GM12874 (cell line): ENCODE results near the gene CATSPERZ.

ENCODE experiments used
- CTCF ChIP-seq: IDR thresholded peaks from 2 replicates; pipeline ENCODE4 v1.5.1; 2011; ENCODE audit warnings: low read depth, mild to moderate bottlenecking, control low read depth, low read length, moderate library complexity; ENCODE audit not compliant: insufficient read depth

CATSPERZ gene

DNA sequence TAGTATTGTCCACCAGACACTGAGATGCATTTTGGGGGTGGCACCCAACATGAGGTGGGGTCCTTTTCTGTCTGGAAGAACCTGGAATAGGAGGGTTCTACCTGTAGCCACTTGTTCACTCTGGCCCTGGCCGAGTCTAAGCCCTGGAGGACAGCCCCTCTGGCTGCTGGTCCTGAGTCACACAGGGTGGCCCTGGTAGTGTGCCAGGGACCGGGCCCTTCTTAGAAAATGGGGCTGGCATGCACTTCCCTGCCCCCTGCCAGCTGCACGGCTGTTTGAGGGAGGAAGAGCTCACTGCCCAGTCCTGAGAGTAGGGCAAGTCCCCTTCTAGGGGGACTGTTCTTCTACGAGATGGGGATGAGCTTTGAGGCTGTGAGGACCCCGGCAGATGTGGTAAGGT lies 46.7 kb upstream of the CATSPERZ start:
- no peak for TF ChIP-seq CTCF

GRCh38 chr11:64254326-64254725 lies 45.8 kb upstream of the CATSPERZ start:
- no peak for TF ChIP-seq CTCF

DNA sequence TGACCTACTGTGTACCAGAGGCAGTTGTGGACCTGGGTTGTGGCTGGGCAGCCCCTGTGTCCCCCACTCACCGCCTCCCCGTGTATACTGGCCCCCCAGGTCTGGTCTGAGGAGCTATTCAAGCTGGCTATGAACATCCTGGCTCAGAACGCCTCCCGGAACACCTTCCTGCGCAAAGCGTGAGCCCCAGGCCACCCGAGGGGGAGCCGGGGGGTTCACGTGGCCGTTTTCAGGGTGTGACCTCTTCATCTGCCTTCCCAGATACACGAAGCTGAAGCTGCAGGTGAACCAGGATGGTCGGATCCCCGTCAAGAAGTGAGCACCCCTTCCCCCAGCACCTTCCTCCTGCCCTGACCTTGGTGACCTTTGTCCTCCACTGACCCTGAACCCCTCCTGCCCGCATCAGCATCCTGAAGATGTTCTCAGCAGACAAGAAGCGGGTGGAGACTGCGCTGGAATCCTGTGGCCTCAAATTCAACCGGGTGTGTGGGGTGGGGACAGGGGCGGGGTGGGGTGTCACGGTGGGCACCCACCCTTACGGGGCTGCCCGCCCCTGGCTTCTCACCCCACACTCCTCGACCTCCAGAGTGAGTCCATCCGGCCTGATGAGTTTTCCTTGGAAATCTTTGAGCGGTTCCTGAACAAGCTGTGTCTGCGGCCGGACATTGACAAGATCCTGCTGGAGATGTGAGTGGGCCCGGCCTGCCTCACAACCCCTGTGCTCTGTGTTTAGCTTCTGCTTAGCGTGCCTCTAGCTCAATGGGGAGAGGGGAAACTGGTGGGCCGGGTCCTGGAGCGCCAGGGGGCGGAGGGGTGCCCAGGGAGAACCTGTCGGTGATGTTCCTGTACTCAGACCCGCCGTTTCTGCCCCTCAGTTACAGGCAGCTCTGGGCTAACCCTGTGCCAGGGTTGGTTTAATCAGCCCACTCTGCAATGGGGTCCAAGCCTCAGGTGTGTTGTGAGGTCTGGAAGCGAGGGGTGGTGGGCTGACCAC lies 44.7 kb upstream of the CATSPERZ start:
- no peak for TF ChIP-seq CTCF

DNA sequence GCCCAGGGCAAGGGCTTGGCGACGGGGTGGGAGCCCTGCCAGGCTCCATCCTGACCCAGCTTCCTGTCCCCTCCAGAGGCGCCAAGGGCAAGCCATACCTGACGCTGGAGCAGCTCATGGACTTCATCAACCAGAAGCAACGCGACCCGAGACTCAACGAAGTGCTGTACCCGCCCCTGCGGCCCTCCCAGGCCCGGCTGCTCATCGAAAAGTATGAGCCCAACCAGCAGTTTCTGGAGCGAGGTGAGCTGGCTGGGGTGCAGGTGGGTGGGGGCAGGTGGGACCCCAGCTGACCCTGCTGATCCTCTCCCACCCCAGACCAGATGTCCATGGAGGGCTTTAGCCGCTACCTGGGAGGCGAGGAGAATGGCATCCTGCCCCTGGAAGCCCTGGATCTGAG lies 43.9 kb upstream of the CATSPERZ start:
- TF ChIP-seq CTCF, result no peak

DNA sequence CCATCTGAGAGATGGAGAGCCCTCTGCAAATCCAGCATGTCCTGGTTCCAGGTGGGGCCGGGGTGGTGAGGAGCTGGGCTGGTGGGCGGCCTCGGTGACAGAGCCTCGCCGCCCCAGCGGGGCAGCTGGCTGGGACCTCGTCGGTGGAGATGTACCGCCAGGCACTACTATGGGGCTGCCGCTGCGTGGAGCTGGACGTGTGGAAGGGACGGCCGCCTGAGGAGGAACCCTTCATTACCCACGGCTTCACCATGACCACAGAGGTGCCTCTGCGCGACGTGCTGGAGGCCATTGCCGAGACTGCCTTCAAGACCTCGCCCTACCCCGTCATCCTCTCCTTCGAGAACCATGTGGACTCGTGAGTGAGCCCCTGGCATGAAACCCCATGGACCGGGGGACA lies 41.8 kb upstream of the CATSPERZ start:
- no peak for TF ChIP-seq CTCF

DNA sequence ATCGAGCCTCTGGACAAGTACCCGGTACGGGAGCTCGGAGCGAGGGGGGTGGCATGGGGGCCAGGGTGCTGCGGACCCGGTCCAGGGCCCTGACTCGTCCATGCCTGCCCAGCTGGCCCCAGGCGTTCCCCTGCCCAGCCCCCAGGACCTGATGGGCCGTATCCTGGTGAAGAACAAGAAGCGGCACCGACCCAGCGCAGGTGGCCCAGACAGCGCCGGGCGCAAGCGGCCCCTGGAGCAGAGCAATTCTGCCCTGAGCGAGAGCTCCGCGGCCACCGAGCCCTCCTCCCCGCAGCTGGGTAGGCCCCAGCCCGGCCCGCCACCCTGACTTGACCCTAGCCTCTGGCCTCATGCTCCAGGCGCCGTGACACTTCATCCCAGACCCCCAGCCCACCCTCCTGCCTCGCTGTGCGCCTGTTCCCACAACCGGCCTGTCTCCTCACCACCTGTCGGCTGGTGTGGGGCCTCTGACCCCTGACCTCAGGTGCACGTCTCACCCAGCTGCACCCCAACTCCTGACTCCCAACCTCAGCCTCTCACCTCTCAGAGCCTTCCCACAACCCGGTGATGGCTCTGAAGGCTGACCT lies 41.1 kb upstream of the CATSPERZ start:
- no peak for TF ChIP-seq CTCF

- no peak for TF ChIP-seq CTCF
These were observed 40.6 kb upstream of the CATSPERZ start for GRCh38 chr11:64259533-64260067.
